Glomerular endothelial cell (primary cell): ENCODE data around the gene SDK1. TPM values are rescaled to one million over a fixed set of nuclear protein-coding genes. Genes with fewer than 3 reads are reported as not detected.

Source experiments
- DNase-seq: peaks from one replicate; pipeline ENCODE4 v3.0.0-alpha.2; 2011; ENCODE audit warnings: low read depth, low spot score; ENCODE audit errors: extremely low read depth
- total RNA-seq: library from RNA; depleted of rRNA; stranded (reverse); fragments of >200 nt; gene quantifications from 2 replicates; pipeline ENCODE4 v1.2.3, GENCODE V29; 2015

The SDK1 gene, protein sequence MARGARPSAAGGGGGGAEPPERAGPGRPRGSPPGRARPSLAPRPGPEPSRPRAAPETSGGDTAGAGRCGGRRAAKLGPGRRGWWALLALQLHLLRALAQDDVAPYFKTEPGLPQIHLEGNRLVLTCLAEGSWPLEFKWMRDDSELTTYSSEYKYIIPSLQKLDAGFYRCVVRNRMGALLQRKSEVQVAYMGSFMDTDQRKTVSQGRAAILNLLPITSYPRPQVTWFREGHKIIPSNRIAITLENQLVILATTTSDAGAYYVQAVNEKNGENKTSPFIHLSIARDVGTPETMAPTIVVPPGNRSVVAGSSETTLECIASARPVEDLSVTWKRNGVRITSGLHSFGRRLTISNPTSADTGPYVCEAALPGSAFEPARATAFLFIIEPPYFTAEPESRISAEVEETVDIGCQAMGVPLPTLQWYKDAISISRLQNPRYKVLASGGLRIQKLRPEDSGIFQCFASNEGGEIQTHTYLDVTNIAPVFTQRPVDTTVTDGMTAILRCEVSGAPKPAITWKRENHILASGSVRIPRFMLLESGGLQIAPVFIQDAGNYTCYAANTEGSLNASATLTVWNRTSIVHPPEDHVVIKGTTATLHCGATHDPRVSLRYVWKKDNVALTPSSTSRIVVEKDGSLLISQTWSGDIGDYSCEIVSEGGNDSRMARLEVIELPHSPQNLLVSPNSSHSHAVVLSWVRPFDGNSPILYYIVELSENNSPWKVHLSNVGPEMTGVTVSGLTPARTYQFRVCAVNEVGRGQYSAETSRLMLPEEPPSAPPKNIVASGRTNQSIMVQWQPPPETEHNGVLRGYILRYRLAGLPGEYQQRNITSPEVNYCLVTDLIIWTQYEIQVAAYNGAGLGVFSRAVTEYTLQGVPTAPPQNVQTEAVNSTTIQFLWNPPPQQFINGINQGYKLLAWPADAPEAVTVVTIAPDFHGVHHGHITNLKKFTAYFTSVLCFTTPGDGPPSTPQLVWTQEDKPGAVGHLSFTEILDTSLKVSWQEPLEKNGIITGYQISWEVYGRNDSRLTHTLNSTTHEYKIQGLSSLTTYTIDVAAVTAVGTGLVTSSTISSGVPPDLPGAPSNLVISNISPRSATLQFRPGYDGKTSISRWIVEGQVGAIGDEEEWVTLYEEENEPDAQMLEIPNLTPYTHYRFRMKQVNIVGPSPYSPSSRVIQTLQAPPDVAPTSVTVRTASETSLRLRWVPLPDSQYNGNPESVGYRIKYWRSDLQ (N-terminal part only)
- 1.5 and 2.3 TPM in 2 replicates for total RNA-seq

DNA sequence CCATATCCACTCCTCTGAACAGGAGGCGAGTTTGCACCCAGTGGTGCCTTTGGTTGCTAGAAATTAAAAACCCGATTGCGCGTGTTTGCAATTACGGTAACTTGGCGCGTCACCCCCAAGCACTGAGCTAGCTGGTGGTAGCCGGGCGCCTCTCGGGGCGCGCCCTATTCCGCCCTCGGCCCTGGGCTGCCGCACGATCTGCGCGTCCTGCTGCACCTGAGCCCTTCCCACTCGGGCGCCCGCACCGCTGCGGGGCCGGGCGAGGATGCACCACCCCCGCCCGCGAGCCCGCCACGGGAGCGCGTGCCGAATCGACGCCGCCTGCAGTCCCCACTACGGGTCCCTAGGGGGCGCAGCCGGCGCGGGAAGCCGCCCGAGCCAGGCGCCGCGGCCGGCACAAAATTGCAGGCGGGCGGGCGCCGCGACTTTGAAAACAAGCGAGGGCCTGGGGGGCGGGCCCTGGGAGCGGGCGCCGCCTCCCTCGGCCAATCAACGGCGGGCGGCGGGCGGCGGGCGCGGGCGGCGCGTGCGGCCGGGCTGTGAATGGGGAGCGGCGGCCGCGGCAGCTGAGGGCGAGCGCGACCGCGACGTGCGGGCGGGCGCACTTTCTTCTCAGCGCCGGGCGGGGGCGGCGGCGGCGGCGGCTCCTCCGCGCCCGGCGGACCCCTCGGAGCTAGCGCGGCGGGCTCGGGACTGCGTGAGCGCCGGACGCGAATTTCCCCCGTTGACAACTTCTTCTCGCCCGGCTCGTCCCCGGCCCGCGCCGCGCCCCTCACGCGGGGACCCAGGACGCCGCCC is at the start of gene SDK1:
Gene SDK1, plus strand, starts transcription at position 602 of the 798 bp plus-strand sequence. CDS start 335 bp downstream, outside the sequence.
- DNase-seq: peak; percentile 14

DNA sequence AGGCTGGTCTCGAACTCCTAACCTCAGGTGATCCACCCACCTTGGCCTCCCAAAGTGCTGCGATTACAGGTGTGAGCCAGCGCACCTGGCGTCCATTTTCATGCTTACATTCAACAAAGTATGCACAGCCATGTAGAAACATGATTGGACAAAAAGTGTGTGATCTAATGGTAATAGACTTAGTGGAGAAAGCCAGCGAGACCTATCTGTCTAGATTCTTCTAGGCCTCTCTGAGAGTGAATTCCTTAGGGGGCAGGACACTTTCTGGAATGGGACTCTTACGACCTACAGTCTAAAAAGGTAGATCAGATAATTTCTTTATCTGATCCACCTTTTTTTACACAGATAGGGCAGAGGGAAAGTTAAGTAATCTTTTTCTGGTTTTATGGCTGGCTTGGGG is 46.3 kb upstream of the SDK1 start:
- DNase-seq: no peak

DNA sequence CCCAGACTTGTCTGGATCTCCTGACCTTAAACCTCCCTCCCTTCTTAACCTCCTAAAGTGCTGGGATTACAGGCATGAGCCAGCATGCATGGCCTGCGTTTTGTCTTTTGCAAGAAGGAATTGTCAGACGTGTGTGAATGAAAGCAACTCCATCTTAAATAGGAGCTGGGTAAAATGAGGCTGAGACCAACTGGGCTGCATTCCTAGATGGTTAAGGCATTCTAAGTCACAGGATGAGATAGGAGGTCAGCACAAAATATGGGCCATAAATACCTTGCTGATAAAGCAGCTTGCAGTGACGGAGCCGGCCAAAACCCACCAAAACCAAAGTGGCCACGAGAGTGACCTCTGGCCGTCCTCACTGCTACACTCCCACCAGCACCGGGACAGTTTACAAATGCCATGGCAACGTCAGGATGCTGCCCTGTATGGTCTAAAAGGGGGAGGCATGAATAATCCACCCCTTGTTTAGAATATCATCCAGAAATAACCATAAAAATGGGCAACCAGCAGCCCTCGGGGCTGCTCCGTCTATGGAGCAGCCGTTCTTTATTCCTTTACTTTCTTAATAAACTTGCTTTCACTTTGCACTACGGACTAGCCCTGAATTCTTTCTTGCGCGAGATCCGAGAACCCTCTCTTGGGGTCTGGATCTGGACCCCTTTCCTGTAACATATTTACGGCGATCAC is 41.2 kb upstream of the SDK1 start:
- DNase-seq: no peak

DNA sequence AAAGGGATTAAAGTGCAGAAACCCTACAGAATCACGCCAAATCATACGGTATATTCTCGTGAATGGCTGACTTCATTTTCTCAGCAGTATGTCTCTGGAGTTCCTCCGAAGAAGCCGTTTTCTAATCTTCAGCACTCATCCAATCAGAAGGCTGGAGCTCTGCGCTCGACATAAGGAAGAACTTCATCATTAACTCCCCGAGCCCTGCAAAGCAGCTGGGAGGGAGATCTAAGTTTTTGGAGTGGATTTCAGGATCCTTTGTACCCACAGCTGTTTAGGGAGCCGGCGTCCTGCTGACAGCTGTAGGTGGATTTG is 40.7 kb upstream of the SDK1 start:
- no peak for DNase-seq

DNA sequence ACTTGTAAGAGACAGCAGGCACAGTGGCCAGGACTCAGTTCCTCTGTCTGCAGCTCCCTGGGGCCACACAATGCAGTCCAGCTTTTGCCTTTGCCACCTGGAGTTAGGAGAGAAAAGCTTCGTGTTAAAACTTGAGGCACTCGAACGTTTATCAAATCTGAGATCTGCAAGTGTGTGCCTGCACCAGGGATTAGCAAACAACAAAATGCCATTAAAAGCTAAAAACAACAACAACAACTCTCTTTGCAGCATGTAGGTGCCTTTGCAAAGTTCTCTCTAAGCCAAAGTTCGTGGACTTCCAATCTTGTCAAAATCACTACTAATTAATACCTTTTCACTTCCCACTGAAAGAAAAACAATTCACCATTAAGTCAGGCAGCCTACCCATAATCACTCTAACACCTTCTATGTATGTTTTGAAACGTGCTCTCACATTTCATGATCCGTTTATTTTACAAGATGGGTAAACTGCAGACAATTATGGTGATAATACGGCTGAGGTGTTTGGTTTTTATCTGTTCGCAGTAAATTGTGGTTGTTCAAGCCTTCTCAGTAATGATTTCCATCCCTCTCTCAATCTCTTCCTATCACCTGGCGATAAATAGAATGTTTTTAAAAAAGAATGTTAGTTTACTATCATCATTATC is 36.2 kb upstream of the SDK1 start:
- no peak for DNase-seq

DNA sequence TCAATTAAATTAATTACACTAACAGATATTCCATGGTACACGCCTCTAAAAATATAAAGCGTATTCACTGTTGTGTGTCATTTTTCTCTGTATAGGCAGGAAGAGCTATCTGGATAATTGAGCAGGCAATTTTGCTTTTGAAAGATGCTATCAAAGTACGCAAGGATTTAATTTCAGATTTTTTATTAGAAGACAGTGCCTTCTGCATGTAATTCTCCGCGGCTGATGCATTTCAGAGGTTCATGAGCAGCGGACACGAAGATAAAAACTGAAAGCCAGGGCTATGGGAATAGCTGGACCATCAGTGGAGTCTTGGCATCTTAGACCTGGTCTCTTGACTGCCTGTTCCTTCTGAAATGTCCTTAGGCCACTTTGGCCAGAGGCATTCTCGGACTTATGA is 35.7 kb upstream of the SDK1 start:
- DNase-seq: no peak

DNA sequence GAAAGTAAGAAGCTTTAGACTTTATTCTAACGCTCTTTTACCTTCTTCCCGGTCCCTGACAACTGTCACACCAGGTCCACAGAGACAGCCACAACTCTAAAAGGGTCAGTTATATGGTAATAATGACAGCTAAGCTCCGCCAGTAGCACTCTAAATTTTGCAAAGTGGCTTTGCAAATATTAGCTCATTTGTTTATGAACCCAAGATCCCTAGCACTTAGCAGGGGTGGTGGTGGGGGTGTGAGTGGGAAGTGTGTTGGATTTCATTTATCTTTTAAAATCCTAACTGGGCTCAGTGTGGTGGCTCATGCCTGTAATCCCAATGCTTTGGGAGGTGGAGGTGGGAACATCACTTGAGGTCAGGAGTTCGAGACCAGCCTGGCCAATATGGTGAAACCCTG is 34.8 kb upstream of the SDK1 start:
- no peak for DNase-seq

DNA sequence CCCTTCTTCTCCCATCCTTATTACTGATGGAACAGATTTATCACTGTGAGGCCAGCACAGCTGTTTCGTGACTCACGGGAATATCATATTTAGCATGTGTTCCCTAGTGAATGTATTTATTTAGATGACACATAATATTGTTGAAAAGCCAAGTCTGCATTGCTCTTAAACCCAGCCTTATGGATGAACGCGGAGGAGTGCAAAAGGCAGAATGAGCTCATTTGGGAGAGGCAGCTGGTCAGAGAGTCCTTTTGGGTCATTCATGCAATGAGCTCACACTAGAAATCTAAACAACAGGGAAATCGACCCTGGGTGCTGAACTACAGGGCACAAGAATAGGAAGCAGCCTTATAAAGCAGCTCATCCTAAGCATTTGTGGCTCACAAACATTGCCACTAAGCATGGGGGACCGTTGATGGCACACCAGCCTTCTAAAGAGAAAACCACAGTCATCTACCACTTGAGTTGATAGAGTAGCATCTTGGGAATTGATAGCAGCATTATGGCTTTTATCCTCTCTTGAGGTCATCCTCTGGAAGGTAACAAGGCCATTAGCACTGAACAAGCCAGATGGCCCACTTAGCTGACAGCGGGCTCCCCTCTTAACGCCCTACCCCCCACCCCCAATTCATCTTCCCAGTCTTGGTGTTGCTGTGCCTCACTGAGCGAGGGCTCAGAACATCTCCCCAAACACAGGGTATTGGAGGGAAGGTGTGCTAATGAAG is 32.9 kb upstream of the SDK1 start:
- DNase-seq: no peak

DNA sequence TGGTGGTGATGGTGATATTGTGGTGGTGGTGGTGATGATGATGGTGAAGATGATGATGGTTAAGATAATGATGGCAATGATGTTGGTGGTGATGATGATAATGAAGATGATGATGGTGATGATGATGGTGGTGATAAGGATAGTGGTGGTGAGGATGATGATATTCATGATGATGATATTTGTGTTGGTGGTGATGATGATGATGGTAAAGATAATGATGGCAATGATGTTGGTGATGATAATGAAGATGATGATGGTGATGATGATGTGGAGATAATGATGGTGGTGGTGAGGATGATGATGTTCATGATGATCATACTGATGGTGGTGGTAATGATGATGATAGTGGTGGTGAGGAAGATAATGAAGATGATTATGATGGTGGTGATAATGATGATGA is 30.7 kb upstream of the SDK1 start:
- DNase-seq: no peak

DNA sequence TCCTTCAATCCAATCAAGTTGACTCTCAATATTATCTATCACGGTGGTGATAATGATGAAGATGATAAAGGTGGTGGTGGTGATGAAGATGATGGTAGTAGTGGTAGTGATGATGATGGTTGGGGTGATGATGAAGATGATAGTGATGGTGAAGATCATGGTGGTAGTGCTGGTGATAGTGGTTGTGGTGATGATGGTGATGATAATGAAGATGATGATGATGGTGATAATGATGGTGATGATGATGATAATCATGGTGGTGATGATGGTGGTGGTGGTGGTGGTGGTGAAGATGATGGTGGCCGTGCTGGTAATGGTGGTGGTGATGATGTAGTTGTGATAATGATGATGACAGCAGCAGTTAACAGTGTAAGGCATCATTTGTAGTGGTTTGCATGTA is 29.8 kb upstream of the SDK1 start:
- DNase-seq: no peak

DNA sequence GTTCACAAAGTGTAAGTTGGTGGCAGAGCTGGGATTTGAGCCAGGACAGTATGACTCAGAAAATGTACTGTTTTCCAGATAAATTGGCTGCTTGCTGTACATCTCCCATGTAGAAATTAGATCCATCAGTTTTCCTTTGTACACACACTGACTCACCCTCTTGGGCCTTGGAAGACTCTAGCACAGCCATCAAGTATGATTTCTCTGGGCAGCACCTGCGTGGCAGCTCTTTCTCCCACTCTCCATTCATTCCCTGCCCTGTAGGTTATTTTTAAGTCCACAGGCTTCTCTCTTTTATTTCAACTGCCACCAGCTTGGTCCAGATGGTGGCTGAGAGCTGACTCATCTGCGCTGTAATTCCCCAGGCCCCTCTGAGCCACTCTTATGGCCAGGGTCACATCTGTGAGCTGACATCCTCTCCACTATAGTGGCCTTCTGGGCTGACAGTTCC is 28.3 kb upstream of the SDK1 start:
- no peak for DNase-seq

DNA sequence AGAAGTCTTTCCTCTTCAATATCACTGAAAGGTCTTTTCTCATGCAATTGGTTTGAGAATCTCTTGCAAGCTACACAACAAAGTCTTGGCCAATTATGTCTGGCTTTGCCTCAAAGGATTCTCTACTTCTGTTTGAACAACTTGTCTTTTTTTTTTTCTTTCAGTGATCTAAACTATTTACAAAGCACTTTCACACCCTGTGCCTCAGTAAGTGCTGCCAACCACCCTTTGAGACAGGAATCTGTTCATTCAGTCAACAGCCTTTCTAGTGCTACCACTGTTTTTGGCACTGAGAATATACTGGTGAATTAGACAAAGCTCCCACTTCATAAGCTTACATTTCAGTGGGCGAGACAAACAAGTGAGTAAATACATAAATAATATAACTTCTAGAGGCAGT is 26.9 kb upstream of the SDK1 start:
- DNase-seq: no peak

DNA sequence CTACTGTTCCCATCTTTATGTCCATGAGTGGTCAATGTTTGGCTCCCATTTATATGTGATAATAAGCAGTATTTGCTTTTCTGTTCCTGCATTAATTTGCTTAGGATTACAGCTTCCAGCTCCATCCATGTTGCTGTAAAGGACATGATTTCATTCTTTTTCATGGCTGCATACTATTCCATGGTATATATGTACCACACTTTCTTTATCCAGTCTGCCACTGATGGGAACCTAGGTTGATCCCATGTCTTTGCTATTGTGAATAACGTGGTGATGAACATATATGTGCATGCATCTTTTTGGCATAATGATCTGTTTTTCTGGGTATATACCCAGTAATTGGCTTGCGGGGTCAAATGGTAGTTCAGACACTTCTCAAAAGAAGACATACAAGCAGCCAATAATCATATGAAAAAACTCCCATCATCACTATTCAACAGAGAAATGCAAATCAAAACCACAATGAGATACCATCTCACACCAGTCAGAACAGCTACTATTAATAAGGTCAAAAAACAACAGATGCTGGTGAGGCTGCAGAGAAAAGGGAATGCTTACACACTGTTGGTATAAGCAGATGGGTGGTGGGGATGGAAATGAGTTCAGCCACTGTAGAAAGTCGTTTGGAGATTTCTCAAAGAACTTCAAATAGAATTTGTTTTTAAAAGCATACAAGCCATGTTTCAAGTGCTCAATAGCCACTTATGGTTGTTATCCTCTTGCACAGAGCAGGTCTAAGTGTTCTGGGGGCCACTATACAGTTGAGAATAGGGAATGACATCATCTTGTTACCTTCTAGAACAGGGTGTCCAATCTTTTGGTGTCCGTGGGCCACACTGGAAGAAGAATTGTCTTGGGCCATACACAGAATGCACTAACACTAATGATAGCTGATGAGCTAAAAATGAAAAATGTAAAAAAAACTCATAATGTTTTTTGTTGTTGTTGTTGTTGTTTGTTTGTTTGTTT is 23.2 kb upstream of the SDK1 start:
- DNase-seq: no peak

DNA sequence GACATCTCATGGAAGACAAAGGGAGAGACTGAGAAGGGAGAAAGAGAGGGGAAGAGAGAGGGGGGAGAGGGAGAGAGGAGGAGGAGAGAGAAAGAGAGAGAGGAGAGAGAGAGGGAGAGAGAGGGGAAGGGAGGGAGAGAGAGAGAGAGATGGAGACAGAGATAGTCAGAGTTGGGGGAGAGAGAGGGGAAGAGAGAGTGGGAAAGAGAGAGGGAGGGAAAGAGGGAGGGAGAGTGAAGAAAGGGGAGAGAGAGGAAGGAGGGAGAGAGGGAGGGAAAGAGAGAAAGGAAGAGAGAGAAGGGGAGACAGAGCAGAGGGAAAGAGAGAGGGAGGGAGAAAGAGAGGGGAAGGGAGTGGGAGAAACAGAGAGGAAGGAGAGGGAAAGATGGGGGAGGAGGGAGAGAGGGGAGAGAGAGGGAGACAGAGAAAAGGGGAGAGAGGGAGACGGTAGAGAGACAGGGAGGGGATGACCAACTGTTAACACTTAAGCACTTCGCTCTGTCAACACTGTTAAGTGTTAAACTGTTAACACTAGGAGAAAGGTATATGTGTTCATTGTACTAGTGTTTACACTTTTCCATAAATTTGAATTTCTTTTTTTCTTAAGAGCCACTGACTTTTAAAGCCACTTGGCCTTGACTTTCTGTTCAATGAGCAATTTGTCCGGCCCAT is 21.8 kb upstream of the SDK1 start:
- DNase-seq: no peak

DNA sequence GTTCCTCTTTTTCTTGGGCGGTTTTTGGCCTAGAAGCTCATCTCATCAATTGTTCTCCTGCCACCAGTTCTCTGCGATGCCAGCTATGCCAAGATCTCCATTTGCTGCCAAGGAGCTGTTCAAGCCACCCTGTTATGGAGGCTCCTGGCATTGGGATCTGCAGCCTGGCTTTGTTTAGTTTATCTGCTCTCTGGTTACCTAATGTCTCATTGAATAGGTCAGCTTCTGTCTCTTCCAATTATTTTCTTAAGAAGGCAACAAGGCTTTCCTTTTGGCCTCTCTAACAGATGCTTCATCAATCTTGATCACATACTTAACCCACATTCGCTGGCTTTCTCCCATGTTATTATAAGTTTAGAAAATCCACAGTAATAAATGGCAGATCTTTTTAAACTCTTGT is 20.6 kb upstream of the SDK1 start:
- DNase-seq: no peak

DNA sequence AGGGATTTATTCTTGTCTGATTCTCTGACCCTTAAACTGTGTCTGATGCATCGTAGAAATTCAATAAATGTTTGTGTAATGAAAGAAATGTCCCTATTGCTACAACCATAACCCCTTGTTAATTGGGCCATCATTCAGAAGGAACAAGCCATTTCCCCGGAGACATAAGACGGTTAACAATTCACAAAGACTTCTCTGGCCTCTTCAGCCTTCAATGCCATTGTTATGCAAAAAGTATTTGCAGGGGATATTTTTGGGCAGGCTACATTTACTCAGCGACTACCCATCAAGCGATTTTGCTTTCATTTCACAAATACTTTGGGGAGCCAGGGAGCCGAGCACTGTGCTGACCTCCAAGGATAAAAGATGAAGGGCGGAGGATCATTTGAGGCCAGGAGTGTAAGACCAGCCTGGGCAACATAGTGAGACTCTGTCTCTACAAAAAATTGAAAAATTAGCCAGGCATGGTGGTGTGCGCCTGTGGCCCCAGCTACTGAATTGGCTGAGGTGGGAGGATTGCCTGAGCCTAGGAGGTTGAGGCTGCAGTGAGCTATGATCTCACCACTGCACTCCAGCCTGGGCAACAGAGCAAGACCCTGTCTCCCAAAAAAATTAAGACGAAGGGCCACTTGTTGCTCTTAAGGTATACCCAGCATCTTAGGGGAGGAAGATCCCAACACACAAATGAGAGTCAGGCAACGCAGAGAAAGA is 20.0 kb upstream of the SDK1 start:
- DNase-seq: no peak
